Liver (tissue), 9 donors: ENCODE data around the gene RHEB. TPM values are rescaled to one million over a fixed set of nuclear protein-coding genes. Genes with fewer than 3 reads are reported as not detected.

Source experiments
- DNase-seq: peaks from one replicate; pipeline ENCODE4 v3.0.0-alpha.2; 2017; ENCODE audit warnings: low spot score
- H3K27ac ChIP-seq, 2 donors: one replicate each; pipeline ENCODE4 v1.7.0; 2013; ENCODE audit warnings: inconsistent platforms in 2 of 2, low read length in 2 of 2, control low read depth in 1 of 2, low read depth in 1 of 2, mild to moderate bottlenecking in 1 of 2
- H3K27me3 ChIP-seq, 4 donors: one replicate each; pipeline versions ENCODE4 v1.6.1 to v1.7.0; 2013; ENCODE audit warnings: low read length in 3 of 4, inconsistent platforms in 1 of 4, mild to moderate bottlenecking in 1 of 4, moderate library complexity in 1 of 4; ENCODE audit not compliant: control insufficient read depth in 4 of 4, insufficient read depth in 4 of 4
- H3K36me3 ChIP-seq, 4 donors: one replicate each; pipeline versions ENCODE4 v1.6.1 to v1.7.0; 2013; ENCODE audit warnings: low read length in 3 of 4, mild to moderate bottlenecking in 3 of 4, low read depth in 1 of 4, moderate library complexity in 1 of 4; ENCODE audit not compliant: control insufficient read depth in 4 of 4, insufficient read depth in 3 of 4
- H3K4me1 ChIP-seq, 4 donors: one replicate each; pipeline versions ENCODE4 v1.6.1 to v1.7.0; 2013; ENCODE audit warnings: low read length in 3 of 4, mild to moderate bottlenecking in 3 of 4, moderate library complexity in 1 of 4; ENCODE audit not compliant: control insufficient read depth in 4 of 4, insufficient read depth in 4 of 4
- H3K4me3 ChIP-seq, 3 donors: one replicate each; pipeline versions ENCODE4 v1.6.1 to v1.7.0; 2013; ENCODE audit warnings: low read length in 3 of 3, control low read depth in 1 of 3, low read depth in 1 of 3, mild to moderate bottlenecking in 1 of 3
- H3K9ac ChIP-seq, 2 donors: one replicate each; pipeline ENCODE4 v1.7.0; 2013; ENCODE audit warnings: low read length in 2 of 2, mild to moderate bottlenecking in 2 of 2, moderate library complexity in 2 of 2, control low read depth in 1 of 2, low read depth in 1 of 2
- H3K9me3 ChIP-seq, 4 donors: one replicate each; pipeline versions ENCODE4 v1.6.1 to v1.7.0; 2013; ENCODE audit warnings: low read length in 3 of 4; ENCODE audit not compliant: control insufficient read depth in 4 of 4
- ATF3 ChIP-seq: IDR thresholded peaks from 2 replicates; pipeline ENCODE4 v1.6.1; 2016; ENCODE audit warnings: antibody characterized with exemption
- CTCF ChIP-seq: fragments of 150-350 bp; IDR thresholded peaks from 2 replicates; pipeline ENCODE4 v1.5.1; 2017; ENCODE audit warnings: improper control_type of control experiment, low read depth, low read length; ENCODE audit not compliant: missing input control
- FOXA1 ChIP-seq: IDR thresholded peaks from 2 replicates; pipeline ENCODE4 v1.6.1; 2016; ENCODE audit warnings: antibody characterized with exemption
- FOXA2 ChIP-seq: IDR thresholded peaks from 2 replicates; pipeline ENCODE4 v1.6.1; 2016; ENCODE audit warnings: antibody characterized with exemption
- GABPA ChIP-seq, 2 donors: IDR thresholded peaks in 1 of 2; conservative IDR thresholded peaks in 1 of 2; 2 replicates each; pipeline ENCODE4 v1.6.1; 2016; ENCODE audit warnings: antibody characterized with exemption in 2 of 2, mild to moderate bottlenecking in 1 of 2, moderate library complexity in 1 of 2
- HNF4A ChIP-seq, 2 donors: conservative IDR thresholded peaks; 2 replicates each; pipeline ENCODE4 v1.6.1; 2016; ENCODE audit warnings: antibody characterized with exemption in 2 of 2, mild to moderate bottlenecking in 2 of 2
- HNF4G ChIP-seq: IDR thresholded peaks from 2 replicates; pipeline ENCODE4 v1.6.1; 2016; ENCODE audit warnings: antibody characterized with exemption
- JUND ChIP-seq, 2 donors: IDR thresholded peaks; 2 replicates each; pipeline ENCODE4 v1.6.1; 2016; ENCODE audit warnings: antibody characterized with exemption in 2 of 2
- MAX ChIP-seq: IDR thresholded peaks from 2 replicates; pipeline ENCODE4 v1.6.1; 2016; ENCODE audit warnings: antibody characterized with exemption
- NR2F2 ChIP-seq: IDR thresholded peaks from 2 replicates; pipeline ENCODE4 v1.6.1; 2016; ENCODE audit warnings: antibody characterized with exemption
- RAD21 ChIP-seq, 2 donors: IDR thresholded peaks; 2 replicates each; pipeline ENCODE4 v1.6.1; 2016; ENCODE audit warnings: antibody characterized with exemption in 2 of 2, mild to moderate bottlenecking in 2 of 2
- RXRA ChIP-seq, 2 donors: IDR thresholded peaks; 2 replicates each; pipeline ENCODE4 v1.6.1; 2017 to 2018; ENCODE audit warnings: antibody characterized with exemption in 2 of 2, mild to moderate bottlenecking in 1 of 2
- SP1 ChIP-seq: IDR thresholded peaks from 2 replicates; pipeline ENCODE4 v1.6.1; 2018; ENCODE audit warnings: antibody characterized with exemption, mild to moderate bottlenecking
- TAF1 ChIP-seq: conservative IDR thresholded peaks from 2 replicates; pipeline ENCODE4 v1.6.1; 2016; ENCODE audit warnings: antibody characterized with exemption, mild to moderate bottlenecking
- YY1 ChIP-seq: IDR thresholded peaks from 2 replicates; pipeline ENCODE4 v1.6.1; 2016; ENCODE audit warnings: antibody characterized with exemption, mild to moderate bottlenecking
- ZBTB33 ChIP-seq: IDR thresholded peaks from 2 replicates; pipeline ENCODE4 v1.6.1; 2016; ENCODE audit warnings: antibody characterized with exemption
- WGBS: extraction: QIAGEN DNeasy Blood & Tissue Kit; methylation state at CpG from one replicate; pipeline ENCODE4 v1.1.7; 2013; 5-methylcytosine and 5-hydroxymethylcytosine counted together
- polyA plus RNA-seq, 2 donors: library from polyadenylated mRNA; stranded (reverse) in 1 of 2; unstranded in 1 of 2; fragments of 200-250 nt in 1 of 2; fragments of >200 nt in 1 of 2; fragmentation: Nextera tagmentation in 1 of 2; extraction: Ambion mirVana in 1 of 2; gene quantifications; one replicate each; pipeline versions ENCODE4 v1.2.1 to v1.2.3, GENCODE V29; 2013 to 2015
- total RNA-seq, 2 donors: library from RNA; depleted of rRNA; stranded (reverse); fragments of >200 nt; gene quantifications; one replicate each; pipeline ENCODE4 v1.2.3, GENCODE V29; 2014
- donor health status: healthy.
- donor health status: healthy.
- donor health status: healthy.
- donor health status: healthy.
- donor health status: healthy.

Gene RHEB
- total and polyA plus RNA-seq, 4 donors: 29.5 to 59.0 (median 36.5) TPM

GRCh38 chr7:151453326-151453791, 66.3 kb downstream of the RHEB start:
- TF ChIP-seq YY1 (no peak), RXRA (IDR thresholded peaks at IDR 0.05) (no peak), JUND (IDR thresholded peaks at IDR 0.05) (no peak), ATF3 (no peak), HNF4A (conservative IDR thresholded peaks at IDR 0.05) (no peak), RAD21 (IDR thresholded peaks at IDR 0.05) (no peak), SP1 (no peak), NR2F2 (no peak), TAF1 (no peak), ZBTB33 (no peak), MAX (no peak), FOXA1 (no peak), GABPA (IDR thresholded peaks at IDR 0.05 in 1 of 2, conservative IDR thresholded peaks at IDR 0.05 in 1 of 2) (no peak), FOXA2 (no peak), CTCF (no peak)
- Histone ChIP-seq H3K4me3 (no peak overlapping the region), H3K4me1 (peaks cover 0 to under 1% (median 0%) of the 10 kb centered on the region in 4 donors), H3K27ac (no peak overlapping the region), H3K9ac (no peak overlapping the region), H3K27me3 (no peaks in the 10 kb centered on the region), H3K36me3 (no peaks in the 10 kb centered on the region), H3K9me3 (no peaks in the 10 kb centered on the region)
- WGBS: 86% methylated on average over 13 of the region's 13 CpGs
- DNase-seq: no peak

- no peak overlapping the region for H3K27ac ChIP-seq
- H3K9ac ChIP-seq: no peak overlapping the region
- WGBS: 87% methylated on average over 15 of the region's 15 CpGs
- DNase-seq: no peak
- peaks cover 0 to 2% (median 0%) of the 10 kb centered on the region in 4 donors for H3K4me1 ChIP-seq
- no peaks in the 10 kb centered on the region for H3K27me3 ChIP-seq
- H3K9me3 ChIP-seq: no peaks in the 10 kb centered on the region
- no peak for TF ChIP-seq HNF4A (conservative IDR thresholded peaks at IDR 0.05)
- no peak for TF ChIP-seq HNF4G
- no peak for TF ChIP-seq CTCF
- no peak for TF ChIP-seq NR2F2
- no peak for TF ChIP-seq SP1
- TF ChIP-seq ATF3: no peak
- no peak overlapping the region for H3K4me3 ChIP-seq
- H3K36me3 ChIP-seq: no peaks in the 10 kb centered on the region
These were observed 66.9 kb downstream of the RHEB start for GRCh38 chr7:151452680-151453325.
